DOHH2 (cell line): ENCODE measurements around the gene SEMA5A.

Source experiments
- H3F3A ChIP-seq: fragments of 200-600 bp; sonication (generic), shearing (Covaris generic); 2 replicates; pipeline ENCODE4 v1.6.0; 2016; ENCODE audit warnings: antibody characterized with exemption, mild to moderate bottlenecking; ENCODE audit not compliant: control insufficient read depth, insufficient read depth
- H3K27ac ChIP-seq: fragments of 200-600 bp; sonication (generic); 2 replicates; pipeline ENCODE4 v1.5.1; 2014; ENCODE audit warnings: low read depth, mild to moderate bottlenecking, low read length, moderate library complexity
- H3K27me3 ChIP-seq: fragments of 200-600 bp; sonication (generic); 2 replicates; pipeline ENCODE4 v1.6.1; 2014; ENCODE audit warnings: mild to moderate bottlenecking, low read length, mixed read lengths; ENCODE audit not compliant: control insufficient read depth
- H3K36me3 ChIP-seq: fragments of 200-600 bp; sonication (generic); 2 replicates; pipeline ENCODE4 v1.6.1; 2014; ENCODE audit warnings: mild to moderate bottlenecking, low read length, moderate library complexity, mixed read lengths; ENCODE audit not compliant: control insufficient read depth
- H3K4me1 ChIP-seq: fragments of 200-600 bp; sonication (generic); 2 replicates; pipeline ENCODE4 v1.6.1; 2014; ENCODE audit warnings: mild to moderate bottlenecking, low read length, mixed read lengths; ENCODE audit not compliant: control insufficient read depth
- H3K4me2 ChIP-seq: fragments of 200-600 bp; sonication (generic); 2 replicates; pipeline ENCODE4 v1.6.0; 2014; ENCODE audit warnings: mild to moderate bottlenecking, low read length, moderate library complexity
- H3K4me3 ChIP-seq: fragments of 200-600 bp; sonication (generic); 2 replicates; pipeline ENCODE4 v1.5.1; 2014; ENCODE audit warnings: mild to moderate bottlenecking, low read length, mixed read lengths
- H3K79me2 ChIP-seq: fragments of 200-600 bp; sonication (generic); 2 replicates; pipeline ENCODE4 v1.6.1; 2014; ENCODE audit warnings: mild to moderate bottlenecking, low read length, mixed read lengths; ENCODE audit not compliant: control insufficient read depth
- H3K9me2 ChIP-seq: fragments of 200-600 bp; sonication (generic); replicated peaks from 2 replicates; pipeline ENCODE4 v1.6.1; 2014; ENCODE audit warnings: mild to moderate bottlenecking, low read length, mixed read lengths; ENCODE audit not compliant: control insufficient read depth
- H3K9me3 ChIP-seq: fragments of 200-600 bp; sonication (generic); 2 replicates; pipeline ENCODE4 v1.6.1; 2014; ENCODE audit warnings: antibody characterized with exemption, low read length, mixed read lengths; ENCODE audit not compliant: control insufficient read depth, insufficient read depth
- H4K20me1 ChIP-seq: fragments of 200-600 bp; sonication (generic); 2 replicates; pipeline ENCODE4 v1.6.0; 2014; ENCODE audit warnings: low read depth, mild to moderate bottlenecking, antibody characterized with exemption, low read length, moderate library complexity; ENCODE audit not compliant: control insufficient read depth, insufficient read depth
- CTCF ChIP-seq: fragments of 200-600 bp; sonication (generic); IDR thresholded peaks from one replicate; pipeline ENCODE4 v1.5.1; 2014; ENCODE audit warnings: antibody characterized with exemption, mild to moderate bottlenecking, low read depth, low read length; ENCODE audit not compliant: poor library complexity, severe bottlenecking
- EZH2phosphoT487 ChIP-seq: fragments of 200-600 bp; sonication (generic); IDR thresholded peaks from 2 replicates; pipeline ENCODE4 v1.6.1; 2017; ENCODE audit warnings: borderline replicate concordance, mild to moderate bottlenecking, antibody characterized with exemption, low read length, moderate library complexity, mixed read lengths

Gene SEMA5A

GRCh38 chr5:9533562-9534364 lies 12.1 kb downstream of the SEMA5A start:
- H3K4me3 ChIP-seq, result no peak overlapping the region
- no peak overlapping the region for H3K27ac ChIP-seq
- no peak overlapping the region for H3K4me2 ChIP-seq
- no peaks in the 10 kb centered on the region for H3K79me2 ChIP-seq
- H3K9me3 ChIP-seq, result no peaks in the 10 kb centered on the region
- H3K27me3 ChIP-seq, result no peaks in the 10 kb centered on the region
- no peaks in the 10 kb centered on the region for H4K20me1 ChIP-seq
- H3K9me2 ChIP-seq, result no peaks in the 10 kb centered on the region
- H3F3A ChIP-seq, result no peaks in the 10 kb centered on the region
- no peaks in the 10 kb centered on the region for H3K36me3 ChIP-seq
- H3K4me1 ChIP-seq, result no peaks in the 10 kb centered on the region
- TF ChIP-seq EZH2phosphoT487, result no peak
- no peak for TF ChIP-seq CTCF

- Histone ChIP-seq H3K27ac (no peak overlapping the region), H3K27me3 (no peaks in the 10 kb centered on the region), H3K4me3 (no peak overlapping the region), H3K36me3 (no peaks in the 10 kb centered on the region), H3K79me2 (no peaks in the 10 kb centered on the region), H3K4me2 (no peak overlapping the region), H3K9me2 (no peaks in the 10 kb centered on the region), H3K4me1 (no peaks in the 10 kb centered on the region), H3F3A (no peaks in the 10 kb centered on the region), H3K9me3 (no peaks in the 10 kb centered on the region), H4K20me1 (no peaks in the 10 kb centered on the region)
- TF ChIP-seq CTCF (no peak), EZH2phosphoT487 (no peak)
Measured at GRCh38 chr5:9533096-9533495, 12.8 kb downstream of the SEMA5A start.

GRCh38 chr5:9529513-9529912 lies 16.4 kb downstream of the SEMA5A start:
- H3F3A ChIP-seq, result no peaks in the 10 kb centered on the region
- no peaks in the 10 kb centered on the region for H4K20me1 ChIP-seq
- no peaks in the 10 kb centered on the region for H3K36me3 ChIP-seq
- H3K4me1 ChIP-seq, result no peaks in the 10 kb centered on the region
- no peak overlapping the region for H3K4me2 ChIP-seq
- H3K27me3 ChIP-seq, result no peaks in the 10 kb centered on the region
- H3K27ac ChIP-seq, result no peak overlapping the region
- H3K79me2 ChIP-seq, result no peaks in the 10 kb centered on the region
- H3K9me2 ChIP-seq, result no peaks in the 10 kb centered on the region
- no peak overlapping the region for H3K4me3 ChIP-seq
- H3K9me3 ChIP-seq, result no peaks in the 10 kb centered on the region
- TF ChIP-seq CTCF (no peak), EZH2phosphoT487 (no peak)
